Suppressor macrophage treated with lipopolysaccharide for 1 hour (primary cell): ENCODE results near the gene MAGI2.

Experiments used
- DNase-seq, 3 donors: peaks; one replicate each; pipeline ENCODE4 v3.0.0-alpha.2; 2020 to 2022

Gene MAGI2

GRCh38 chr7:78900806-78901205 lies 552.7 kb downstream of the MAGI2 start:
- DNase-seq: no peak

GRCh38 chr7:78895393-78895792 lies 558.1 kb downstream of the MAGI2 start:
- DNase-seq: no peak

- no peak for DNase-seq
Observed at GRCh38 chr7:78879206-78879605, 574.3 kb downstream of the MAGI2 start.

- DNase-seq: no peak
Observed at GRCh38 chr7:78873117-78873516, 580.4 kb downstream of the MAGI2 start.

GRCh38 chr7:78864339-78864738 lies 589.1 kb downstream of the MAGI2 start:
- no peak for DNase-seq

GRCh38 chr7:78863281-78863680 lies 590.2 kb downstream of the MAGI2 start:
- DNase-seq: no peak

- no peak for DNase-seq
Observed at GRCh38 chr7:78862411-78862900, 591.0 kb downstream of the MAGI2 start.

- no peak for DNase-seq
Observed at GRCh38 chr7:78852951-78853350, 600.5 kb downstream of the MAGI2 start.

GRCh38 chr7:78850093-78850740 lies 603.2 kb downstream of the MAGI2 start:
- DNase-seq: no peak

- no peak for DNase-seq
Observed at GRCh38 chr7:78845155-78845554, 608.3 kb downstream of the MAGI2 start.

GRCh38 chr7:78842068-78842467 lies 611.4 kb downstream of the MAGI2 start:
- no peak for DNase-seq

- no peak for DNase-seq
Observed at GRCh38 chr7:78835897-78836296, 617.6 kb downstream of the MAGI2 start.

- DNase-seq: no peak
Observed at GRCh38 chr7:78828317-78828716, 625.1 kb downstream of the MAGI2 start.

- no peak for DNase-seq
Observed at GRCh38 chr7:78803501-78804127, 649.9 kb downstream of the MAGI2 start.

GRCh38 chr7:78794101-78794500 lies 659.4 kb downstream of the MAGI2 start:
- DNase-seq: no peak

GRCh38 chr7:78792624-78793023 lies 660.8 kb downstream of the MAGI2 start:
- DNase-seq: no peak

GRCh38 chr7:78792006-78792405 lies 661.5 kb downstream of the MAGI2 start:
- DNase-seq: no peak

GRCh38 chr7:78788464-78788863 lies 665.0 kb downstream of the MAGI2 start:
- DNase-seq: no peak

- DNase-seq: no peak
Observed at GRCh38 chr7:78787854-78788253, 665.6 kb downstream of the MAGI2 start.

GRCh38 chr7:78786055-78786454 lies 667.4 kb downstream of the MAGI2 start:
- no peak for DNase-seq

GRCh38 chr7:78783179-78783962 lies 670.1 kb downstream of the MAGI2 start:
- DNase-seq: no peak

- DNase-seq: no peak
Observed at GRCh38 chr7:78780560-78780959, 672.9 kb downstream of the MAGI2 start.

GRCh38 chr7:78779788-78780187 lies 673.7 kb downstream of the MAGI2 start:
- DNase-seq: no peak

- no peak for DNase-seq
Observed at GRCh38 chr7:78777829-78778228, 675.6 kb downstream of the MAGI2 start.
